Epidermal melanocyte (primary cell): Measurements from ENCODE around the gene HS3ST3A1.

Experiments
- DNase-seq: peaks from one replicate; pipeline ENCODE4 v3.0.0; 2011; ENCODE audit warnings: low spot score; ENCODE audit not compliant: insufficient read length

The HS3ST3A1 gene

GRCh38 chr17:13601776-13602551 is at the start of gene HS3ST3A1:
HS3ST3A1 (minus strand) TSS chr17:13601929; CDS start chr17:13601129, 800 bp downstream.
- DNase-seq, result no peak

- no peak for DNase-seq
These were observed 48.5 kb upstream of the HS3ST3A1 start for GRCh38 chr17:13650096-13650675.

- no peak for DNase-seq
These were observed 45.9 kb upstream of the HS3ST3A1 start for GRCh38 chr17:13647543-13648021.

- DNase-seq, result no peak
These were observed 45.3 kb upstream of the HS3ST3A1 start for GRCh38 chr17:13646969-13647542.

GRCh38 chr17:13646411-13646810 is 44.7 kb upstream of the HS3ST3A1 start:
- DNase-seq, result no peak

- no peak for DNase-seq
These were observed 41.5 kb upstream of the HS3ST3A1 start for GRCh38 chr17:13643180-13643579.

- DNase-seq, result no peak
These were observed 40.5 kb upstream of the HS3ST3A1 start for GRCh38 chr17:13642188-13642587.

- DNase-seq, result no peak
These were observed 38.8 kb upstream of the HS3ST3A1 start for GRCh38 chr17:13640551-13640950.

GRCh38 chr17:13638855-13639458 is 37.2 kb upstream of the HS3ST3A1 start:
- DNase-seq, result no peak

GRCh38 chr17:13636951-13637350 is 35.2 kb upstream of the HS3ST3A1 start:
- DNase-seq, result no peak

- no peak for DNase-seq
These were observed 34.2 kb upstream of the HS3ST3A1 start for GRCh38 chr17:13635951-13636350.

GRCh38 chr17:13634021-13634420 is 32.3 kb upstream of the HS3ST3A1 start:
- no peak for DNase-seq

GRCh38 chr17:13631529-13631928 is 29.8 kb upstream of the HS3ST3A1 start:
- DNase-seq, result no peak

- DNase-seq, result no peak
These were observed 25.0 kb upstream of the HS3ST3A1 start for GRCh38 chr17:13626703-13627102.

- no peak for DNase-seq
These were observed 17.7 kb upstream of the HS3ST3A1 start for GRCh38 chr17:13619462-13619861.

- no peak for DNase-seq
These were observed 14.3 kb upstream of the HS3ST3A1 start for GRCh38 chr17:13616031-13616430.

GRCh38 chr17:13609941-13610340 is 8.2 kb upstream of the HS3ST3A1 start:
- no peak for DNase-seq

GRCh38 chr17:13601322-13601775 is 380 bp downstream of the HS3ST3A1 start:
- DNase-seq, result no peak

- DNase-seq, result no peak
These were observed 1.0 kb downstream of the HS3ST3A1 start for GRCh38 chr17:13600475-13601321.

GRCh38 chr17:13599864-13600263 is 1.9 kb downstream of the HS3ST3A1 start:
- no peak for DNase-seq

- no peak for DNase-seq
These were observed 2.6 kb downstream of the HS3ST3A1 start for GRCh38 chr17:13599168-13599577.
